Dendritic cell treated with granulocyte-macrophage colony-stimulating factor and Interleukin-4, amounts not matched to agents 40 ng/mL and 50 ng/mL, for 4 days (primary cell): ENCODE data around the gene GPATCH2L.

Experiments
- H3K27ac Mint-ChIP-seq: one replicate; pipeline ENCODE4 v1.8.0; 2022; ENCODE audit warnings: mild to moderate bottlenecking, mixed read lengths
- H3K27me3 Mint-ChIP-seq: one replicate; pipeline ENCODE4 v1.8.0; 2022; ENCODE audit warnings: mild to moderate bottlenecking, mixed read lengths
- H3K36me3 Mint-ChIP-seq: one replicate; pipeline ENCODE4 v1.8.0; 2022; ENCODE audit warnings: low read depth, mixed read lengths
- H3K4me1 Mint-ChIP-seq: one replicate; pipeline ENCODE4 v1.8.0; 2022; ENCODE audit warnings: low read depth, mixed read lengths
- H3K4me3 Mint-ChIP-seq: one replicate; pipeline ENCODE4 v1.8.0; 2022; ENCODE audit warnings: mild to moderate bottlenecking, moderate library complexity, mixed read lengths
- H3K9me3 Mint-ChIP-seq: one replicate; pipeline ENCODE4 v1.8.0; 2022; ENCODE audit warnings: mixed read lengths
- intact Hi-C: fragments of 100-400 bp; cut with micrococcal nuclease; formaldehyde crosslinking; loops from one replicate; pipeline ENCODE4 v1.15.0; 2022

GPATCH2L gene

GRCh38 chr14:76126076-76126475, 25.6 kb upstream of the GPATCH2L start:
- Mint-ChIP-seq H3K27me3 (peaks cover 32% of the 10 kb centered on the region), H3K9me3 (no peaks in the 10 kb centered on the region), H3K27ac (no peak overlapping the region), H3K36me3 (no peaks in the 10 kb centered on the region), H3K4me3 (no peak overlapping the region), H3K4me1 (peaks cover 6% of the 10 kb centered on the region)
- intact Hi-C loops = no loop called here

DNA sequence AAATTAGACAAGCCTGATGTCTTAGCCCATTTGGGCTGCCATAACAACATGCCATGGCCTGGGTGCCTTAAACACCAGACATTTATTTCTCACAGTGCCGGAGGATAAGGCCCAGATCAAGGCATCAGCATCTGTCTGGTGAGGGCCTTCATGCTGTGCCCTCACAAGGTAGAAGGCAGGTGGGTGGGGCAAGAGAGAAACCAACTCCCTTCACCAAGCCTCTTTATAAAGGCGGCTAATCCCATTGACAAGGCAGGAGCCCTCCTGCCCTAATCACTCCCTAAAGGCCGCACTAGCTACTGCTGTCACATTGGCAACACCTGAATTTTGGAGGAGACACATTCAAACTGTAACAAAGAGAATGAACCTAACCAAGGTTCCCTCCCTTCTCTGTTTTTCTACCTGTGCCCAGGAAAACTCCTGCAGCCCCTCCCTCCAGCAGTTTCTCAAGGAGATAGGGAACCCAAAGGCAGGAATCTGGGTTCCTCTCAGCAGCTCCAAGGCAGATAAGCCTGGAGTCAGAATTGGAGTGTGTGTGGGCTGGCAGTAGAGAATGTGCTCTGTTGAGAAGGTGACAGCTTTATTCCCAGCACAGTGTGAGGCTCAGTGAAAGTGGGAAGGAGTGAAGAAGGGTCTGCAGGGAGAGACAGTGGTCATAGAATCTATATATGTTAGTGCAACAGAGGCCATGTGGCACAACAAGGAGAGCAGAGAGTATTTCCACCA, 21.7 kb upstream of the GPATCH2L start:
- Mint-ChIP-seq H3K4me1 (peaks cover 6% of the 10 kb centered on the region), H3K36me3 (no peaks in the 10 kb centered on the region), H3K9me3 (no peaks in the 10 kb centered on the region), H3K27me3 (peaks cover 55% of the 10 kb centered on the region), H3K27ac (no peak overlapping the region), H3K4me3 (no peak overlapping the region)
- intact Hi-C loops = no loop called here

GRCh38 chr14:76131071-76131965, 20.4 kb upstream of the GPATCH2L start:
- no peak overlapping the region for H3K4me3 Mint-ChIP-seq
- H3K27me3 Mint-ChIP-seq = peaks cover 67% of the 10 kb centered on the region
- H3K4me1 Mint-ChIP-seq = no peaks in the 10 kb centered on the region
- H3K9me3 Mint-ChIP-seq = no peaks in the 10 kb centered on the region
- intact Hi-C loops = no loop called here
- no peaks in the 10 kb centered on the region for H3K36me3 Mint-ChIP-seq
- no peak overlapping the region for H3K27ac Mint-ChIP-seq

GRCh38 chr14:76133103-76133502, 18.6 kb upstream of the GPATCH2L start:
- Mint-ChIP-seq H3K4me3 (no peak overlapping the region), H3K27ac (no peak overlapping the region), H3K4me1 (no peaks in the 10 kb centered on the region), H3K27me3 (peaks cover 80% of the 10 kb centered on the region), H3K36me3 (no peaks in the 10 kb centered on the region), H3K9me3 (no peaks in the 10 kb centered on the region)
- intact Hi-C loops = no loop called here

- no peaks in the 10 kb centered on the region for H3K36me3 Mint-ChIP-seq
- no peak overlapping the region for H3K4me3 Mint-ChIP-seq
- no peaks in the 10 kb centered on the region for H3K9me3 Mint-ChIP-seq
- H3K27ac Mint-ChIP-seq = no peak overlapping the region
- peaks cover 84% of the 10 kb centered on the region for H3K27me3 Mint-ChIP-seq
- intact Hi-C loops = no loop called here
- no peaks in the 10 kb centered on the region for H3K4me1 Mint-ChIP-seq
Measured at GRCh38 chr14:76134231-76134630, 17.5 kb upstream of the GPATCH2L start.

DNA sequence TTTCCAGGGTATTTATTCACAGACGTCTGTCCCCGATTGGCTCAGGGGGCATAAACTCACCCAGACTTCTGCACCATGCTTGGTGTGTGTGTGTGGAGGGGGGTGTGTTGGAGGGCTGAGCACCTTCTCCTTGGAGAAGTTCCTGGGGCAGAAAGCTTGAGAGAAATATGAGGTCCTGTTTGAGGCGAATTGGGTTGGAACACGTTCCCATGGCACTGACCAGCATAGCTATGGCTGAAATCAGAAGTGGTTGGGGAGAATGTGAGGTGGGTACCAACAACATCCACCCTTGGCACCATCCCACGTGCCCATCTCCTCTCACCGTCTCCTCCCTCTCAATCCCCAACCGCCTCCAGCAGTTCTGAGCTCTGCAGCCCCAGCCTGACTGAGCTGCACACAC, 16.0 kb upstream of the GPATCH2L start:
- H3K4me3 Mint-ChIP-seq = no peak overlapping the region
- no peaks in the 10 kb centered on the region for H3K36me3 Mint-ChIP-seq
- H3K9me3 Mint-ChIP-seq = no peaks in the 10 kb centered on the region
- H3K27me3 Mint-ChIP-seq = peaks cover 85% of the 10 kb centered on the region
- intact Hi-C loops = no loop called here
- H3K27ac Mint-ChIP-seq = no peak overlapping the region
- no peaks in the 10 kb centered on the region for H3K4me1 Mint-ChIP-seq

DNA sequence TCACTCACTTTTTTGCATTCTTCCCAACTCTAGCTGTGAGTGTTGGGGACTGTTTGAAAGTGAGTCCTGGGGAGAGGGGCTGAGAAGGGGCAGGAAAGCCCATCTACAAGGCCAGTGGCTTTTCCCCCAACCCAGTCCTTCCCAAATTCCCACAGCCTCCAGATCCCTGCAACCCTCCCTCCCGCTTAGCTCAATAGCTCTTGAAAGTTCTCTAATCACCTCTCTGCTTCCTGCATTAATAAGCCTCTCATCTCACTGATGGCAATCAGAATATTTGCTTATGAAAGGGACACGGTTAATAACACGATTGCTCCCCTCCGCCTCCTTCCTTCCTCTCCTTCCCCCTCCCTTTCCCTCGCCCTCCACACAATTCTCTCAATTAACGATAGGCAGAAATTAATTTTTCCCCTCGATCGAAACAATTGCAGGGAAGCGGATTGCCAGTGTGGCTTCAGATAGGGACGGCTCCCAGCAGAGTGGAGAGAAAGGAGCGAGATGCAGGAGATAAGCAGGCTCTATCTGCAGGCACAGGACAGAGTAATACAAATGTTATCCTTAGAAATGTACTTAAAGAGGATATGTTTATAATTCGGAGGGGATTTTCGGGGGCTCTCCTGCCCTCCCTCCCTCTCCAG, 15.1 kb upstream of the GPATCH2L start:
- peaks cover 83% of the 10 kb centered on the region for H3K27me3 Mint-ChIP-seq
- H3K36me3 Mint-ChIP-seq = no peaks in the 10 kb centered on the region
- no peak overlapping the region for H3K27ac Mint-ChIP-seq
- no peaks in the 10 kb centered on the region for H3K9me3 Mint-ChIP-seq
- H3K4me3 Mint-ChIP-seq = no peak overlapping the region
- H3K4me1 Mint-ChIP-seq = no peaks in the 10 kb centered on the region
- intact Hi-C loops = no loop called here

- intact Hi-C loops = no loop called here
- Mint-ChIP-seq H3K27me3 (peaks cover 79% of the 10 kb centered on the region), H3K4me3 (no peak overlapping the region), H3K36me3 (no peaks in the 10 kb centered on the region), H3K27ac (no peak overlapping the region), H3K4me1 (no peaks in the 10 kb centered on the region), H3K9me3 (peaks cover 5% of the 10 kb centered on the region)
Measured at GRCh38 chr14:76138119-76138757, 13.5 kb upstream of the GPATCH2L start.

- Mint-ChIP-seq H3K4me3 (no peak overlapping the region), H3K9me3 (peaks cover 13% of the 10 kb centered on the region), H3K4me1 (no peaks in the 10 kb centered on the region), H3K27me3 (peaks cover 74% of the 10 kb centered on the region), H3K27ac (no peak overlapping the region), H3K36me3 (no peaks in the 10 kb centered on the region)
- intact Hi-C loops = no loop called here
Measured at GRCh38 chr14:76138758-76139723, 12.7 kb upstream of the GPATCH2L start.

GRCh38 chr14:76143642-76144041, 8.1 kb upstream of the GPATCH2L start:
- Mint-ChIP-seq H3K9me3 (peaks cover 18% of the 10 kb centered on the region), H3K4me3 (no peak overlapping the region), H3K27ac (no peak overlapping the region), H3K27me3 (peaks cover 50% of the 10 kb centered on the region), H3K36me3 (no peaks in the 10 kb centered on the region), H3K4me1 (no peaks in the 10 kb centered on the region)
- intact Hi-C loops = no loop called here

GRCh38 chr14:76146976-76147375, 4.7 kb upstream of the GPATCH2L start:
- Mint-ChIP-seq H3K4me1 (peaks cover 8% of the 10 kb centered on the region), H3K36me3 (peaks cover 6% of the 10 kb centered on the region), H3K27me3 (peaks cover 34% of the 10 kb centered on the region), H3K27ac (no peak overlapping the region), H3K4me3 (no peak overlapping the region), H3K9me3 (peaks cover 18% of the 10 kb centered on the region)
- intact Hi-C loops = no loop called here

- H3K9me3 Mint-ChIP-seq = peaks cover 4% of the 10 kb centered on the region
- peaks cover 29% of the 10 kb centered on the region for H3K4me1 Mint-ChIP-seq
- H3K36me3 Mint-ChIP-seq = peaks cover 18% of the 10 kb centered on the region
- intact Hi-C loops = no loop called here
- H3K27me3 Mint-ChIP-seq = peaks cover 27% of the 10 kb centered on the region
- no peak overlapping the region for H3K27ac Mint-ChIP-seq
- H3K4me3 Mint-ChIP-seq = no peak overlapping the region
Measured at GRCh38 chr14:76149196-76149595, 2.5 kb upstream of the GPATCH2L start.

- Mint-ChIP-seq H3K27ac (peak overlapping the region; percentile 95), H3K4me1 (peaks cover 51% of the 10 kb centered on the region), H3K27me3 (peaks cover 14% of the 10 kb centered on the region), H3K9me3 (no peaks in the 10 kb centered on the region), H3K4me3 (peak overlapping the region; percentile 94), H3K36me3 (peaks cover 32% of the 10 kb centered on the region)
- intact Hi-C loops = loop anchor here (5.0 to 10.0 kb wide), 2 partner anchors 40 to 168 kb away; partner anchors contain the start of genes IFT43 and TGFB3
Measured at GRCh38 chr14:76152333-76152681, 585 bp downstream of the GPATCH2L start.
